Mononuclear cell (primary cell): ENCODE measurements around the gene SAMMSON. TPM values are rescaled to one million over a fixed set of nuclear protein-coding genes. Genes with fewer than 3 reads are reported as not detected.

Experiments
- H3K27me3 ChIP-seq: 2 replicates; pipeline ENCODE4 v1.6.0; 2011; ENCODE audit warnings: low read length, control low read depth; ENCODE audit not compliant: insufficient read depth
- H3K4me1 ChIP-seq: 2 replicates; pipeline ENCODE4 v1.5.1; 2011; ENCODE audit warnings: mild to moderate bottlenecking, low read length, control low read depth; ENCODE audit not compliant: insufficient read depth
- H3K4me3 ChIP-seq: 2 replicates; pipeline ENCODE4 v1.5.1; 2011; ENCODE audit warnings: mild to moderate bottlenecking, low read length, moderate library complexity
- H3K9me3 ChIP-seq: 2 replicates; pipeline ENCODE4 v1.5.1; 2011; ENCODE audit warnings: low read depth, mild to moderate bottlenecking, control low read depth, low read length
- total RNA-seq: library from RNA; depleted of rRNA; stranded (reverse); fragments of >200 nt; gene quantifications from one replicate; pipeline ENCODE4 v1.2.3, GENCODE V29; 2012

SAMMSON gene
- total RNA-seq, 1 donor = not detected

DNA sequence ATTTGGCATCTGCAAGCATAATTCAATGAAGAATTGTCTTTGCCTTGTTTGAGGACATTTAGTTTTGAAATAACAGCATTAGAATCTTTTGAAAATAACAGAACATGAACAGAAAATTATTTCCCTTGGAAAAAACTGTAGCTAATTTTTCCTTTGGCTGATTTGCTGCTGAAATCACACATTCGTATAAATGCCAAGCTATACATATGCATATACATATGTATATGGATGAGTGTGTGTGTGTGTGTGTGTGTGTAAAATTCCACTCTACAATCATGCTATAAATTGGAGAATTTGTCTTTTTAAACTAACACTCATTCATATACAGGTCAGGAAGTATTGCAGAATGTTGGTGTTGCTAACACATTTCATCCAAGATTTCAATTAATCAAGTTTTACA lies 57.9 kb downstream of the SAMMSON start:
- H3K9me3 ChIP-seq = no peaks in the 10 kb centered on the region
- peaks cover 5% of the 10 kb centered on the region for H3K27me3 ChIP-seq
- no peak overlapping the region for H3K4me3 ChIP-seq
- H3K4me1 ChIP-seq = peaks cover 5% of the 10 kb centered on the region

DNA sequence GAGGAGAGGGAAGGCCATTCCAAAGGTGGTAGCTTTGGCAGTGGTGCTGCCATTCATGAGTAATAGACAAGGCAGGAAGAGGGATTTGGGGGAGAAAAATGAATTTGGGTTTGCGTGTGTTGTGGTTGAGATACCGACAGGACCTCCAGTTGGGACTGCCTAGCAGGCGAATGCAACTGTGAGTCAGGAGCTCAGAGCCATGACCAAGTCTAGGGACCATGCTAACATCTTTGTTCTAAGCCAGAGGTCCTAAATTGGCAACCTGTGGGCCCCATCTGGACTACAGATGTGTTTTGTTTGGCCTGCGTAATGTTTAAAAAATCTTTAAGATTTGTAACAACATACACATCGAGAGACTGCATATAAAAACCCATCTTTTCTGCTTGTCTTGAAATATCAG lies 61.6 kb downstream of the SAMMSON start:
- Histone ChIP-seq H3K4me3 (no peak overlapping the region), H3K9me3 (no peaks in the 10 kb centered on the region), H3K27me3 (no peaks in the 10 kb centered on the region), H3K4me1 (no peaks in the 10 kb centered on the region)

DNA sequence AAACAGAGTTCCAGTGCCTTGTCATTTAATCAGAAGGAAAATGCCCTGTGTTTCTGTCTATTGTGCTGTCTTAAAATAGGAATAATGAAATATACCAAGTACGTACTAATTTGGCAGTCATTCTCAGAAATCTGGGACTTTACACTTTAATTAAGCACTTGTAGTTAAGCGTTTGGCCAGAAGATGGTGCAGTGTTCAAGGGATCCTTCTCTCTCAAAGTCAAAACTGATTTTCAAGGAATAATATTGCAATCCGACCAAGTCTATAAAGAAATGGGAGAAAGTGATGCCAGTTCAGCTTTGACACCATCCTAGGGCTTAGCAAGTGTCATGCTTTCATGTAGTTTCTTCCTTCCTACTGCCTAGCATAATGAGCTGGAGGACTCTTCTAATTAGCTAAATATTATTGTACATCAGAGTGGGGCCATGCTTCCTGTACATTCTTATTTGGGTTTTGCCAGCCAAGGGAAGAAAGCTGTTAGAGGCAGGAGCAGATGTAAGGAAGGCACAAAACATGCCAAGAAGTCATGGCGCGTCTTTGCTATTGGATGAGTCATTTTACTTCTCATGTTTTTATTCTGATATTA lies 64.8 kb downstream of the SAMMSON start:
- Histone ChIP-seq H3K27me3 (peaks cover 5% of the 10 kb centered on the region), H3K4me1 (no peaks in the 10 kb centered on the region), H3K9me3 (no peaks in the 10 kb centered on the region), H3K4me3 (no peak overlapping the region)

DNA sequence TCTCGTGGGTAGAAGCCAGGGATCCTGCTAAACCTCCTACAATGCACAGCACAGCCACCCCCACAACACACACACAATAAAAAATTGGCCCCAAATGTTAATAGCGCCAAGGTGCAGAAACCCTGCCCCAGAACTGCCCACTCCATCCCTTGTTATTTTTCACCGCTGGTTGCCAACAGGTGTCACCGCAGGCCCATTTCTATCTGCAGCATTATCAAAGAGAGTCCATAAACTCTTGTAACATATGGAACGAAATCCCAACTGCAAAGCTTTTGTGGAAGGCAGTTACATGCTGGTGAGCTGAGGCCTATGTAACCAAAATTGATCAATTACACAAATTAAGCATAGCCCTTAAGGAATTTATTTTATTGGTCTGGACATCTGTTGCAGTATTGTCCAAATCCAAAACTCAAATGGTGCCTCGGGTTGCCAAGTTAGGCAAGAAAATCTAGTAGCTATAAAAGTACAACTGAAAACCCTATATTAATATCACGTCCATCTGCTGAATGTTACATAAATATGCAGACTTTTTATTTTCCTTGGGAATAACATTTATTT lies 66.2 kb downstream of the SAMMSON start:
- Histone ChIP-seq H3K4me3 (no peak overlapping the region), H3K27me3 (peaks cover 11% of the 10 kb centered on the region), H3K4me1 (no peaks in the 10 kb centered on the region), H3K9me3 (no peaks in the 10 kb centered on the region)

DNA sequence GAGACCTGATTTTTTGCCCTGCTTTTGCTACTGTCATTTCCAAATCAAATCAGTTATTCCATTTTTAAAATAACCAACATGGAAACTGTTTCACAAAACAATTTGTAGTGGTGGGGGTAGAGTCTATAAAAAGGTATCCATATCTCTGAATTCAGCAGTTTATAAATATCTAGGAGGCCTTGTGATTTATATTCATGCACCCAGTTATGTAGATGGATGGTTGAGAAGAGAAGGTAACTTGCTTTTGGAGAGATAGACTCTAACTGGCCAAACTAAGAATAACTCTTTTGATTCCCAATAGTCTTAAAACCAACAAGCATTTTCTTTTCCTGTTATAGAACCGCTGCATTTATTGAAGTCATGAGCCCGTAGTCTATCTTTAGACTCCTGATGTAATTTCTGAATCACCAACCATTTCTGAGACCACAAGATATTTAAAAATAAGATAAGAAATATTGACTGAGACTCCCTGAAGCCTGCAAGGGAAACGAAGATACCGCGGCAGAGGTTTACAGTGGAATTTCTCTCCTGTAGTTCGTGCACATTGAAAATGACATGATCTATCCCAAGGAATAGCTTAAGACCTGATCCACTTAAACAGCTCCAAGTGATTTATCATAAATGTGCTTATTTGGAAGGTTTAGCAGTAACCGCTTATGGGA lies 68.5 kb downstream of the SAMMSON start:
- Histone ChIP-seq H3K4me3 (no peak overlapping the region), H3K9me3 (no peaks in the 10 kb centered on the region), H3K27me3 (peaks cover 32% of the 10 kb centered on the region), H3K4me1 (no peaks in the 10 kb centered on the region)

DNA sequence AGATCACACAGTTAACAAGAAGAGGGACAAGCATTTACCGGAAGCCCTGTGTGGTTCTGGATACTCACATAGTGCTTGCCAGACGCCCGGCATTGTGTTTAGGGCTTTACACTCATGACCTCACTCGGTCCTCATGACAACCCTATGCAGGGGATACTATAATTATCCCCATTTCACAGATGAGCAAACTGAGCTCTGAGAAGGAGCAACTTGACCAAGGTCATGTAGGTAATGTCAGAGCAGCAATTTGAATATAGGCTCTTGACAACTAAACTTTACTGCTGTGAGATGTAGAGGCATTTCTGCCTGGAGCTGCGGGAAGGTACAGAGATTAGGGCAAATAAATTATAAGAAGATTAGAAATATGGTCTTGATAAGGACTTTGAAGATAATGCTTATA lies 70.0 kb downstream of the SAMMSON start:
- Histone ChIP-seq H3K4me3 (no peak overlapping the region), H3K4me1 (no peaks in the 10 kb centered on the region), H3K9me3 (no peaks in the 10 kb centered on the region), H3K27me3 (peaks cover 43% of the 10 kb centered on the region)

DNA sequence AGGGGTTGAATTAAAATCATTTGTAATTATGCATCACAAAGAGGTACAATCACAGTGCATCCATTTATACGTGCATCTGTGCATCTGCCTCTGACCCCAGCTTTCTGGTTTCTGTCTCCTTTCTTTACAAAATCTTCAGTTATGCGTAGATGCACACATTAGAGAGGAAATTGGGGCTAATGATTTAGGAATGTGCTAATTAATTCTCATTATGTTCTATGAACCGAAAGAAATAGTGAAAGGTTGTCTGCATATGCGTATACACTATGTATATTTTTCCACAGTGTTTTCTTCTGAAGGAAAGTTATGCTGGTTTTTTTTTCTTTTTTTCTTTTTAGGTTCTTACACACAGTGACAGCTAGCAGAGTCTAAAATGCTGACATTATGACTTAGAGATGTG lies 71.6 kb downstream of the SAMMSON start:
- no peaks in the 10 kb centered on the region for H3K4me1 ChIP-seq
- peaks cover 53% of the 10 kb centered on the region for H3K27me3 ChIP-seq
- no peaks in the 10 kb centered on the region for H3K9me3 ChIP-seq
- no peak overlapping the region for H3K4me3 ChIP-seq

DNA sequence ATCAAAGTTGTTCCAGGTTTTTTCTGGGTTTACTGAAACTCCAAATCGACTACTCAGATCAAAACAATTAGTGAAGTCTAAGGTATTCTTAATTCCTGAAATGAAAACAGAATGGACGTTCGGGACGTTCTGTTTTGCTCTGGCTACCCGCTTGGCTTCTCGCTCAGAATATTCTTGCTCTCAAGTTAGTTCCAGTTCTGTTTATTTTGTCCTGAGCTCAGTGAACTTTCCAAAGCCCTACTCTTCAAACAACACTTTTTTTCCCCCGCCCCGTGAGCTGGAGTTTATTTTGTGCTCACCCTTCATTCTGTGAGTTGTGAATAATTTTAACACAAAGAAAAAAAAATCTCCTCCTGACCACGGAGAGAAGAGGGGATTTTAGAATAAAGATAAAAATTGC lies 72.6 kb downstream of the SAMMSON start:
- Histone ChIP-seq H3K9me3 (no peaks in the 10 kb centered on the region), H3K4me1 (no peaks in the 10 kb centered on the region), H3K4me3 (no peak overlapping the region), H3K27me3 (peaks cover 59% of the 10 kb centered on the region)

DNA sequence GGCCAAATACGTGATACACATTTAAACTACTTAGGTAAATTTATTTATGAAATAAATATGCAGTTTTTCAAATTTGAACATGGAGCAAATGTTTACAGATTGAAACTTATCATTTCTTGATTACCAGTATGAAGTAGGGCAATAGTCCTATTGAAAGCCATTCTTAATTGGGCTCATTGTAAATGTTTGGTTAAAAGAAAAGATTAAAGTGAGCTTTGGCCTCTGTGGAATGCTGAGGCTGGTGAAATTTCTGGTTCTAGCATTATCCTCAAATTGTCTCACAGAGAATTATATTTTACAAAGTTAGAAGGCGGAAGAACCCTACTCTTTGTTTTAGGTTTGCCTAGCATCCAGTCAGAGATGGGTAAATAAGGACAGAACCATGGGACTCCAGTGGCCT lies 73.2 kb downstream of the SAMMSON start:
- no peak overlapping the region for H3K4me3 ChIP-seq
- peaks cover 59% of the 10 kb centered on the region for H3K27me3 ChIP-seq
- H3K9me3 ChIP-seq = no peaks in the 10 kb centered on the region
- H3K4me1 ChIP-seq = no peaks in the 10 kb centered on the region

DNA sequence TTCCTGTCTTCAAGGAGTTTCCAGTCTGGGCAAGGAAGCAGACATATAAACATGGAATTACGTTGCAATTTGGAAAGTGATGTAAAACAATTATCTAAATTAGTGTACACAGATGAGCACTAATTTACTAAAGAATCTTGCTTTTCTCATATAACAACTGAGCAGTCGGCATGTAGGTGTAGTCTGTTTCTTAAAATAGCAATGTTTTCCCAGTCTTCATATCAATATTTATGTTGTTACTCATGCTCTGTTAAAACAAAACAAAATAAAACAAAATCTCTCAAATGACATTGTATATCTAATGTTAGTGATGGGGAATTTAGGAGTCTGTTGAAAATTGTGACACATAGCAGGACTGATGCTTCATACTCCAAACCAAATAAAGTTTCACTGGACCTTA lies 75.6 kb downstream of the SAMMSON start:
- H3K4me1 ChIP-seq = no peaks in the 10 kb centered on the region
- H3K9me3 ChIP-seq = no peaks in the 10 kb centered on the region
- peaks cover 53% of the 10 kb centered on the region for H3K27me3 ChIP-seq
- no peak overlapping the region for H3K4me3 ChIP-seq

DNA sequence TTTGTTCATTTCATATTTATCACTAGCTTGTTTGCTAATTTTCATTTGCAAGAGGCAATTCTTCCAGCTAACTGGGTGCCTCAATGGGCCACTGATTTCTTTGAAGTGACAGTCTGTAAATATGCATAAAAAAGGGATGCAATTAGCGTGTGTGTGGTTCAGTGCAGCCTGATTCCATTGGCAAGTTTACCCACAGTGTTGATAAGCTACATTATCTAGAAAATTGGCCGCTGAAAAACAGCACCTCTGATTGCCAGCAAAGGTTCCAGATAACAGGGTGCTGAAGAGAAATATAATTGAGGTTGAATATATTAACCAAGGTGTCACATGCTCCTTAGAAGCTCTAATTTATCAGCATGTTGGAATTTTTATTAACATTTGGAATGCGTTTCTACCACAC lies 76.9 kb downstream of the SAMMSON start:
- no peak overlapping the region for H3K4me3 ChIP-seq
- H3K9me3 ChIP-seq = no peaks in the 10 kb centered on the region
- H3K4me1 ChIP-seq = no peaks in the 10 kb centered on the region
- peaks cover 45% of the 10 kb centered on the region for H3K27me3 ChIP-seq

DNA sequence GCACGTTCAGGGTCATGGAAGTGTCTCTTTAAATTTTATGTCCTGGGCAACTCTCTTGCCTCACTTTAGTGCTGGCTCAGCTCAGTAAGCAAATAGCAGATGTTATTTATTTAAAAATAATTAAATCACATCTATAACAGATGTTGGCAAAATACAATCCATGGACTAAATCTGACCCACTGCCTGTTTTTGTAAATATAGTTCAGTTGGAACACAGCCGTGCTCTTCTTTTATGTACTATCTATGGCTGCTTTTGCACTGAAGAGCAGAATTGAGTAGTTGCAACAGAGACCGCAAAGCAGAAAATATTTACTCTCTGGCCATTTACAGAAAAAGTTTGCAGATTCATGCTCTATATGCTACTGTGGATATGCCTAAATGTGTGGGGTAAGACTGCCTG lies 79.2 kb downstream of the SAMMSON start:
- Histone ChIP-seq H3K4me3 (no peak overlapping the region), H3K4me1 (no peaks in the 10 kb centered on the region), H3K9me3 (no peaks in the 10 kb centered on the region), H3K27me3 (peaks cover 22% of the 10 kb centered on the region)

DNA sequence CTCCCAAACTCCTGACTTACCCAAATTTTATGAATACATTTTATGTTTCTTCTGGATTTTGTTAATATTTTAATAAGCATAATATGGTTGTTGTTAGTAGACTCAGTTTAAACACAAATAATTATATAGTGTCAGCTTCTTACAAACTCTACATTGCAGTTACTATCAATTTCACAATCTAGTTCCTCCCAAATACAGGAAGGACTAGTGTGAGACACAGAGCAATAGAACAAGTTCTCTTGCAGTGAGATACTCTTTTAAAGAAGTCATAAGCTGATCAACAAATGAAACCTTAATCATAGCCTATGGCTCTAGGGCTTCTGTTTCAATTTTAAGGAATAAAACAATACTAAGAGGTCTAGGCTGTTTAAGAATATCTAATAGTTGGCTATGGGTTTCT lies 86.1 kb downstream of the SAMMSON start:
- H3K4me3 ChIP-seq = no peak overlapping the region
- no peaks in the 10 kb centered on the region for H3K9me3 ChIP-seq
- H3K27me3 ChIP-seq = no peaks in the 10 kb centered on the region
- H3K4me1 ChIP-seq = no peaks in the 10 kb centered on the region

DNA sequence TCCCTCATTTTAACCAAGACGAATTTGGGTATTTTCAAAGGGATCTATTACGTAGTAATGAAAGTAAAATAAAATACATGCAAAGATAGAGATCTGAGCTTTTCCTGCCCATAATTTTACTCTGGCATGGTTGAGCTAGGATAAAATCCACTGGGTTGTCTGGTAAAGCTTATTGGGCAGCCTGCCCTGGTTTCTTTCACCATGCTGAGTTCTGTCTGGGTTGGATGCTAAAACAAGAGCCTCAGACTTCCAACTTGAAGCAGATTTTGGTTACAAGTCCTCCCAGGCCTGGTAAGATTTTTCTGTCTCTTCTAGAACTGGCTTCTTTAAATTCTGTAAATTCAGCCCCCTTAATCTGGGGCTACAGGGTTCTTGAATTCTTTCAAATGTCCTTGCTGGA lies 86.8 kb downstream of the SAMMSON start:
- Histone ChIP-seq H3K4me1 (no peaks in the 10 kb centered on the region), H3K27me3 (no peaks in the 10 kb centered on the region), H3K4me3 (no peak overlapping the region), H3K9me3 (no peaks in the 10 kb centered on the region)

DNA sequence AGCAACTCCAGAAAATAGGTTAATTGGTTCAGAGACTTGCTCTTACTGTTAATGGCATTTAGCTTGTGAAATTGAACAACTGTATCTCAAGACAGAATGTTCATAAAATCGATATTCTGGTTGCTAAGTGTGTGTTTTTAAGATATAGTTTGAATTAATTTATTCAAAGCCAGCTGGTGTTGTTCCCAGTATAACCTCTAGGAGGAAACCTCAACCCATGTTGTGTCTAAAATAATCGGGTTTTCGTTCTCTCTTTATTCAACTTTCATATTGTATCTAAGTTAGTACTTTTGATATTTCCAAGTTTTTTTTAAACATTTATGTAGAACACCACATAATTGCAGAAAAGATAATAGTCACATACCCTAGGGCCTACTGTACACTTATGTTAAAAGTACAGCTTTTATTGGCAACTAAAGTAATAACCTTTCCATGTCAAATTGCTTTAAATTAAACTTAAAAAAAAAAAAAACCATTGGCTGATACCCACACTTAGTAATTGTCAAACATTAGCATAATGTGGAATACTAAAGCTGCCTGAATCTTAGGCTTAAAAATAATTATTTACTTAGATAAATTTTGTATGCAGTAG lies 90.9 kb downstream of the SAMMSON start:
- Histone ChIP-seq H3K4me3 (no peak overlapping the region), H3K4me1 (no peaks in the 10 kb centered on the region), H3K9me3 (no peaks in the 10 kb centered on the region), H3K27me3 (no peaks in the 10 kb centered on the region)

DNA sequence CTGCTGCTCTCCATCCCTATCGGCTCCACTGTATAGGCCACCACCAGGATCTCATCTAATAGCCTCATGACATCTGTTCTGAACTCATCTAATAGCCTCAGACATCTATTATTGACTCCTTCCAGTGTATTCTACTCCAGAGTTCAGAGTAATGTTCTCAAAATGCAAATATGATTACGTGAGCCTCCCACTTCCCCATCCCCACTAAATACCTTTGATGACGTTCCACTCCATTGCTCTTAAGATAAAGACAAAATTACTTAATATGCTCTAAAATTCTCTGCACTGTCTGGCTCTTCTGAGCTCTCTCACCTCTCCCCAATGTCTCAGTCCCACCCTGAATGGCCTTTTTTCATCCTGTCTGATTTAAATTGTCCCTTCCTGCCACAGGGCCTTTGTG lies 94.7 kb downstream of the SAMMSON start:
- Histone ChIP-seq H3K4me1 (no peaks in the 10 kb centered on the region), H3K4me3 (no peak overlapping the region), H3K9me3 (no peaks in the 10 kb centered on the region), H3K27me3 (no peaks in the 10 kb centered on the region)
